Fibroblast of villous mesenchyme (primary cell): ENCODE measurements around the gene SPTBN4. TPM values are rescaled to one million over a fixed set of nuclear protein-coding genes. Genes with fewer than 3 reads are reported as not detected.
"Not testable (repeated sequence)": the region's sequence is repeated elsewhere in the genome, so short reads cannot be mapped to it uniquely, and the experiment has no call there.

Experiments used
- DNase-seq: peaks from one replicate; pipeline ENCODE4 v3.0.0-alpha.2; 2010; ENCODE audit warnings: low read depth
- H3K4me3 ChIP-seq: 2 replicates; pipeline ENCODE4 v1.5.1; 2011; ENCODE audit warnings: low read depth, mild to moderate bottlenecking, low read length
- CTCF ChIP-seq: IDR thresholded peaks from 2 replicates; pipeline ENCODE4 v1.5.1; 2012; ENCODE audit warnings: low read depth, mild to moderate bottlenecking, low read length; ENCODE audit not compliant: insufficient read depth
- total RNA-seq: library from RNA; depleted of rRNA; stranded (reverse); fragments of >200 nt; gene quantifications from 2 replicates; pipeline ENCODE4 v1.2.3, GENCODE V29; 2012

The SPTBN4 gene
- total RNA-seq, 1 donor: 1.3 TPM

- H3K4me3 ChIP-seq: no peak overlapping the region
- TF ChIP-seq CTCF: no peak
- no peak for DNase-seq
Observed at GRCh38 chr19:40559394-40559793, 92.6 kb downstream of the SPTBN4 start.

- H3K4me3 ChIP-seq: no peak overlapping the region
- no peak for TF ChIP-seq CTCF
- no peak for DNase-seq
Observed at GRCh38 chr19:40560092-40560507, 93.3 kb downstream of the SPTBN4 start.

GRCh38 chr19:40561947-40562346 is 95.1 kb downstream of the SPTBN4 start:
- TF ChIP-seq CTCF: no peak
- no peak for DNase-seq

GRCh38 chr19:40564535-40564934 is 97.7 kb downstream of the SPTBN4 start:
- DNase-seq, H3K4me3 ChIP-seq: not testable (repeated sequence)

More at GRCh38 chr19:40561947-40562346, 95.1 kb downstream of the SPTBN4 start:
- H3K4me3 ChIP-seq: no peak overlapping the region

GRCh38 chr19:40565355-40565754 is 98.6 kb downstream of the SPTBN4 start:
- no peak for DNase-seq
- H3K4me3 ChIP-seq: no peak overlapping the region
- TF ChIP-seq CTCF: no peak

- no peak for DNase-seq
- H3K4me3 ChIP-seq: no peak overlapping the region
- no peak for TF ChIP-seq CTCF
Observed at GRCh38 chr19:40565910-40566495, 99.2 kb downstream of the SPTBN4 start.

GRCh38 chr19:40567040-40567749 is 100.4 kb downstream of the SPTBN4 start:
- no peak for DNase-seq
- H3K4me3 ChIP-seq: peak overlapping the region; percentile 48
- TF ChIP-seq CTCF: no peak
